ENCODE measurements around the gene SCN5A.

- TF ChIP-seq EP300 (IDR thresholded peaks at IDR 0.05) (no peak), POLR2A (IDR thresholded peaks at IDR 0.05) (no peak)
- TF ChIP-seq, protein P1, sequence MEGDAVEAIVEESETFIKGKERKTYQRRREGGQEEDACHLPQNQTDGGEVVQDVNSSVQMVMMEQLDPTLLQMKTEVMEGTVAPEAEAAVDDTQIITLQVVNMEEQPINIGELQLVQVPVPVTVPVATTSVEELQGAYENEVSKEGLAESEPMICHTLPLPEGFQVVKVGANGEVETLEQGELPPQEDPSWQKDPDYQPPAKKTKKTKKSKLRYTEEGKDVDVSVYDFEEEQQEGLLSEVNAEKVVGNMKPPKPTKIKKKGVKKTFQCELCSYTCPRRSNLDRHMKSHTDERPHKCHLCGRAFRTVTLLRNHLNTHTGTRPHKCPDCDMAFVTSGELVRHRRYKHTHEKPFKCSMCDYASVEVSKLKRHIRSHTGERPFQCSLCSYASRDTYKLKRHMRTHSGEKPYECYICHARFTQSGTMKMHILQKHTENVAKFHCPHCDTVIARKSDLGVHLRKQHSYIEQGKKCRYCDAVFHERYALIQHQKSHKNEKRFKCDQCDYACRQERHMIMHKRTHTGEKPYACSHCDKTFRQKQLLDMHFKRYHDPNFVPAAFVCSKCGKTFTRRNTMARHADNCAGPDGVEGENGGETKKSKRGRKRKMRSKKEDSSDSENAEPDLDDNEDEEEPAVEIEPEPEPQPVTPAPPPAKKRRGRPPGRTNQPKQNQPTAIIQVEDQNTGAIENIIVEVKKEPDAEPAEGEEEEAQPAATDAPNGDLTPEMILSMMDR (IDR thresholded peaks at IDR 0.05), result no peak
Measured at GRCh38 chr3:38580450-38581382, 68.8 kb downstream of the SCN5A start.
